HepG2 (cell line): ENCODE results near the gene CACNA1D. TPM values are rescaled to one million over a fixed set of nuclear protein-coding genes. Genes with fewer than 3 reads are reported as not detected.

ENCODE experiments used
- ATAC-seq: fragments of 200-7000 bp; cut with Tn5 transposase; 3 replicates; pipeline ENCODE4 v1.9.1; 2020; ENCODE audit warnings: mild to moderate bottlenecking, moderate library complexity
- BruUV-seq: library from RNA; stranded (reverse); fragments of 400-500 nt; replicated peaks from 2 replicates; lab custom pipeline; 2021; lab: Mats Ljungman, UMichigan
- CTCF ChIA-PET: fragments of 300-600 bp; formaldehyde crosslinking; extraction: SDS; loops from one replicate; lab custom pipeline; 2021; ENCODE audit warnings: low total read pairs, inconsistent platforms, low intra/inter-chr PET ratio; lab: Yijun Ruan, JAX
- POLR2A ChIA-PET: fragments of 350-600 bp; sonication (Branson Sonifier 250); formaldehyde crosslinking; loops from one replicate; lab custom pipeline; 2020; ENCODE audit warnings: antibody characterized with exemption, inconsistent platforms; lab: Yijun Ruan, JAX
- DNase-seq: peaks from one replicate; pipeline ENCODE4 v3.0.0-alpha.2; 2015; ENCODE audit warnings: low spot score
- FAIRE-seq: peaks from 3 replicates; lab custom pipeline; 2011; peaks lifted over from hg19 to GRCh38; lab: Jason Lieb, UNC
- H2AFZ ChIP-seq: one replicate; pipeline ENCODE4 v1.6.1; 2011; ENCODE audit warnings: low read length, inconsistent platforms
- H3K27ac ChIP-seq: fragments of 300-600 bp; 3 replicates; pipeline ENCODE4 v1.8.0; 2011; ENCODE audit warnings: mixed run types, mild to moderate bottlenecking, mixed read lengths, low read length, inconsistent platforms; ENCODE audit not compliant: insufficient read depth; ENCODE audit errors: extremely low read length
- H3K27me3 ChIP-seq, 2 experiments: fragments of 200-600 bp in 1 of 2; 2 replicates in 1 of 2; 3 replicates in 1 of 2; pipeline versions ENCODE4 v1.6.0 to v1.8.0; 2011; ENCODE audit warnings: low read length in 2 of 2, mild to moderate bottlenecking in 2 of 2, moderate library complexity in 2 of 2, inconsistent platforms in 1 of 2; ENCODE audit not compliant: insufficient read depth in 2 of 2, control insufficient read depth in 1 of 2
- H3K36me3 ChIP-seq, 2 experiments: fragments of 200-600 bp in 1 of 2; replicated peaks in 1 of 2; 2 replicates in 1 of 2; 3 replicates in 1 of 2; pipeline versions ENCODE4 v1.5.1 to v1.8.0; 2011; ENCODE audit warnings: low read length in 2 of 2, inconsistent platforms in 1 of 2; ENCODE audit not compliant: insufficient read depth in 2 of 2, control insufficient read depth in 1 of 2
- H3K4me1 ChIP-seq: 2 replicates; pipeline ENCODE4 v1.5.1; 2012; ENCODE audit warnings: low read length, inconsistent platforms; ENCODE audit not compliant: insufficient read depth
- H3K4me2 ChIP-seq: 2 replicates; pipeline ENCODE4 v1.6.0; 2011; ENCODE audit warnings: low read depth, low read length, inconsistent platforms
- H3K4me3 ChIP-seq, 3 experiments: fragments of 200-600 bp in 1 of 3; sonication (generic), shearing (Covaris generic) in 1 of 3; replicated peaks in 1 of 3; 2 replicates each; pipeline ENCODE4 v1.5.1; 2011 to 2016; ENCODE audit warnings: low read length in 3 of 3, inconsistent platforms in 2 of 3, low read depth in 2 of 3, mild to moderate bottlenecking in 2 of 3, control low read depth in 1 of 3, mixed read lengths in 1 of 3; ENCODE audit not compliant: insufficient read depth in 1 of 3
- H3K79me2 ChIP-seq: one replicate; pipeline ENCODE4 v1.6.1; 2011; ENCODE audit warnings: low read length, inconsistent platforms; ENCODE audit not compliant: insufficient read depth
- H3K9ac ChIP-seq: 2 replicates; pipeline ENCODE4 v1.6.0; 2011; ENCODE audit warnings: mild to moderate bottlenecking, low read depth, low read length, inconsistent platforms; ENCODE audit not compliant: insufficient read depth
- H3K9me3 ChIP-seq: 2 replicates; pipeline ENCODE4 v1.5.1; 2012; ENCODE audit warnings: mild to moderate bottlenecking, low read length
- H4K20me1 ChIP-seq: 2 replicates; pipeline ENCODE4 v1.6.0; 2011; ENCODE audit warnings: inconsistent platforms, mild to moderate bottlenecking, low read length, moderate library complexity; ENCODE audit not compliant: insufficient read depth
- AGO2 ChIP-seq: fragments of 200-400 bp; formaldehyde crosslinking; optimal IDR thresholded peaks from 2 replicates; pipeline ENCODE3; 2017; ENCODE audit warnings: mild to moderate bottlenecking, low read depth, low read length, moderate library complexity
- FIP1L1 ChIP-seq: fragments of 200-400 bp; formaldehyde crosslinking; IDR thresholded peaks from 2 replicates; pipeline ENCODE4 v1.6.1; 2018; ENCODE audit warnings: low read depth, mild to moderate bottlenecking, low read length, moderate library complexity, borderline replicate concordance; ENCODE audit not compliant: insufficient read depth
- GMEB2 ChIP-seq: IDR thresholded peaks from 2 replicates; pipeline ENCODE4 v1.6.1; 2016; ENCODE audit warnings: missing biosample characterization, missing genetic modification reagents, low read depth
- RBFOX2 ChIP-seq: fragments of 200-400 bp; formaldehyde crosslinking; IDR thresholded peaks from 2 replicates; pipeline ENCODE4 v1.6.1; 2017; ENCODE audit warnings: low read depth, mild to moderate bottlenecking, low read length
- THYN1 ChIP-seq: sonication (generic); formaldehyde crosslinking; IDR thresholded peaks from 2 replicates; pipeline ENCODE4 v1.8.1; 2023; ENCODE audit warnings: low read depth, mild to moderate bottlenecking, moderate library complexity, missing genetic modification reagents, borderline replicate concordance
- WGBS: methylation state at CpG from one replicate; pipeline ENCODE4 v1.1.6; 2017; ENCODE audit warnings: low lambda C conversion rate; 5-methylcytosine and 5-hydroxymethylcytosine counted together
- in situ Hi-C: cut with HindIII; loops from 2 replicates; pipeline ENCODE4 v1.10.0; 2017; ENCODE audit warnings: low pct_unique_long_range_greater_than_20kb; ENCODE audit not compliant: extremely low pct_ligation_motif_present
- intact Hi-C: fragments of 100-400 bp; cut with micrococcal nuclease; formaldehyde crosslinking; loops from one replicate; pipeline ENCODE4 v1.10.0; 2022; ENCODE audit not compliant: unreplicated experiment
- polyA plus RNA-seq, 8 experiments: library from polyadenylated mRNA; depleted of rRNA in 3 of 8; stranded (reverse) in 7 of 8; unstranded in 1 of 8; fragments of >200 nt; fragmentation: Illumina TruSeq in 4 of 8; extraction: Trizol in 4 of 8; gene quantifications; 2 replicates each; pipeline versions ENCODE4 v1.2.1 to v1.2.3, GENCODE V29; 2011 to 2016; ENCODE audit warnings: low read depth in 4 of 8, missing spikeins in 1 of 8, mixed read lengths in 1 of 8; ENCODE audit not compliant: insufficient read depth in 1 of 8
- total RNA-seq, 5 experiments: library from RNA; depleted of rRNA; stranded (reverse); fragments of >200 nt; fragmentation: Illumina TruSeq; extraction: Trizol; gene quantifications; 2 replicates each; pipeline ENCODE4 v1.2.3, GENCODE V29; 2016; ENCODE audit warnings: low read depth in 1 of 5

CACNA1D gene
- total and polyA plus RNA-seq, 2 of the 13 experiments (the other 11 are each of a cell fraction or from before 2014, with no cell fraction given), result 0.26 to 0.38 TPM

- Histone ChIP-seq H3K27ac (no peak overlapping the region), H3K9me3 (no peaks in the 10 kb centered on the region), H3K9ac (no peak overlapping the region), H3K4me1 (peaks cover 64% of the 10 kb centered on the region), H3K4me2 (no peak overlapping the region), H2AFZ (no peak overlapping the region), H3K4me3 (no peak overlapping the region), H3K27me3 (no peaks in the 10 kb centered on the region), H4K20me1 (peaks cover 40% of the 10 kb centered on the region), H3K36me3 (peaks cover 57 to 97% of the 10 kb centered on the region in 2 experiments), H3K79me2 (peaks cover 20% of the 10 kb centered on the region)
- WGBS, result 90% methylated on average over 13 of the region's 21 CpGs
- in situ Hi-C loops, result no loop called here
- no peak for TF ChIP-seq FIP1L1
- TF ChIP-seq GMEB2 (CRISPR knock-in tag), result no peak
- no peak for TF ChIP-seq THYN1 (CRISPR knock-in tag)
- TF ChIP-seq RBFOX2, result peak; percentile 32; the same call in 1 of the 2 replicates
- TF ChIP-seq AGO2, result peak; percentile 78
- DNase-seq (no peak), ATAC-seq (no peak), FAIRE-seq (no peak)
- ChIA-PET POLR2A (interaction anchor here (12.1 kb wide), 1 partner anchor 22 kb away, joined by 156 read pairs; the partner anchor contains the start of gene CHDH), CTCF (no interaction called here)
- BruUV-seq, result no TSS peak
- intact Hi-C loops, result no loop called here
Measured at GRCh38 chr3:53820756-53821580, 326.6 kb downstream of the CACNA1D start.
